Mesenchymal stem cell (in vitro differentiated cells and primary cell): ENCODE results near the gene TSPO2.

ENCODE experiments used
- DNase-seq: peaks from one replicate; pipeline ENCODE4 v3.0.0-alpha.2; 2013
- H2AFZ ChIP-seq: one replicate; pipeline ENCODE4 v1.6.1; 2013; ENCODE audit warnings: low read depth, mild to moderate bottlenecking, control low read depth, inconsistent platforms, low read length, moderate library complexity
- H2AK5ac ChIP-seq: 2 replicates; pipeline ENCODE4 v1.6.1; 2013; ENCODE audit warnings: low read length, moderate library complexity, mild to moderate bottlenecking, inconsistent platforms; ENCODE audit not compliant: severe bottlenecking
- H2BK120ac ChIP-seq: one replicate; pipeline ENCODE4 v1.6.1; 2013; ENCODE audit warnings: low read depth, mild to moderate bottlenecking, inconsistent platforms, low read length, moderate library complexity
- H2BK12ac ChIP-seq, 2 experiments: one replicate each; pipeline ENCODE4 v1.6.1; 2013; ENCODE audit warnings: inconsistent platforms in 2 of 2, low read length in 2 of 2, mild to moderate bottlenecking in 2 of 2, moderate library complexity in 2 of 2, control low read depth in 1 of 2
- H2BK15ac ChIP-seq: one replicate; pipeline ENCODE4 v1.6.1; 2013; ENCODE audit warnings: mild to moderate bottlenecking, low read depth, inconsistent platforms; ENCODE audit not compliant: poor library complexity, severe bottlenecking
- H2BK5ac ChIP-seq: 2 replicates; pipeline ENCODE4 v1.6.1; 2013; ENCODE audit warnings: low read depth, mild to moderate bottlenecking, low read length, control low read depth, inconsistent platforms; ENCODE audit not compliant: poor library complexity, severe bottlenecking
- H3K14ac ChIP-seq, 2 experiments: one replicate each; pipeline ENCODE4 v1.6.1; 2013; ENCODE audit warnings: inconsistent platforms in 2 of 2, low read length in 2 of 2, control low read depth in 1 of 2, mild to moderate bottlenecking in 1 of 2, moderate library complexity in 1 of 2
- H3K18ac ChIP-seq, 2 experiments: one replicate each; pipeline ENCODE4 v1.6.1; 2013; ENCODE audit warnings: inconsistent platforms in 2 of 2, low read length in 2 of 2, control low read depth in 1 of 2, low read depth in 1 of 2, mild to moderate bottlenecking in 1 of 2
- H3K23ac ChIP-seq, 2 experiments: one replicate each; pipeline ENCODE4 v1.6.1; 2013; ENCODE audit warnings: inconsistent platforms in 2 of 2, low read length in 2 of 2, mild to moderate bottlenecking in 2 of 2, moderate library complexity in 2 of 2, control low read depth in 1 of 2
- H3K27ac ChIP-seq: 2 replicates; pipeline ENCODE4 v1.5.1; 2013; ENCODE audit warnings: mild to moderate bottlenecking, moderate library complexity, low read length, control low read depth, inconsistent platforms; ENCODE audit not compliant: poor library complexity, severe bottlenecking
- H3K27me3 ChIP-seq, 2 experiments: 2 replicates each; pipeline versions ENCODE4 v1.6.1 to v1.7.0; 2013; ENCODE audit warnings: low read length in 2 of 2, mild to moderate bottlenecking in 2 of 2, moderate library complexity in 2 of 2, control low read depth in 1 of 2, inconsistent platforms in 1 of 2; ENCODE audit not compliant: control insufficient read depth in 1 of 2, insufficient read depth in 1 of 2
- H3K36me3 ChIP-seq, 2 experiments: 2 replicates each; pipeline versions ENCODE4 v1.6.1 to v1.7.0; 2013; ENCODE audit warnings: low read length in 2 of 2, control low read depth in 1 of 2, inconsistent platforms in 1 of 2, low read depth in 1 of 2, mild to moderate bottlenecking in 1 of 2; ENCODE audit not compliant: insufficient read depth in 2 of 2, control insufficient read depth in 1 of 2
- H3K4ac ChIP-seq, 2 experiments: one replicate each; pipeline ENCODE4 v1.6.1; 2013; ENCODE audit warnings: inconsistent platforms in 2 of 2, low read length in 2 of 2, mild to moderate bottlenecking in 2 of 2, moderate library complexity in 2 of 2, control low read depth in 1 of 2, low read depth in 1 of 2
- H3K4me1 ChIP-seq: 2 replicates; pipeline ENCODE4 v1.6.1; 2013; ENCODE audit warnings: low read depth, low read length, control low read depth; ENCODE audit not compliant: control insufficient read depth, insufficient read depth
- H3K4me2 ChIP-seq: 2 replicates; pipeline ENCODE4 v1.6.1; 2013; ENCODE audit warnings: low read length, mild to moderate bottlenecking, inconsistent platforms; ENCODE audit not compliant: poor library complexity, severe bottlenecking
- H3K4me3 ChIP-seq, 2 experiments: 2 replicates each; pipeline versions ENCODE4 v1.5.1 to v1.7.0; 2013; ENCODE audit warnings: low read length in 2 of 2, mild to moderate bottlenecking in 2 of 2, control low read depth in 1 of 2, low read depth in 1 of 2; ENCODE audit not compliant: insufficient read depth in 1 of 2
- H3K79me1 ChIP-seq: replicated peaks from 2 replicates; pipeline ENCODE4 v1.6.1; 2013; ENCODE audit warnings: mild to moderate bottlenecking, control low read depth, low read length, inconsistent platforms; ENCODE audit not compliant: poor library complexity, severe bottlenecking
- H3K9ac ChIP-seq: 2 replicates; pipeline ENCODE4 v1.7.0; 2013; ENCODE audit warnings: mild to moderate bottlenecking, low read length, moderate library complexity
- H3K9me3 ChIP-seq: 2 replicates; pipeline ENCODE4 v1.7.0; 2013; ENCODE audit warnings: mild to moderate bottlenecking, low read length; ENCODE audit not compliant: control insufficient read depth
- H4K8ac ChIP-seq: one replicate; pipeline ENCODE4 v1.6.1; 2013; ENCODE audit warnings: inconsistent platforms, mild to moderate bottlenecking, low read length, moderate library complexity
- H4K91ac ChIP-seq: one replicate; pipeline ENCODE4 v1.6.1; 2013; ENCODE audit warnings: mild to moderate bottlenecking, low read length, inconsistent platforms
- WGBS: methylation state at CpG from one replicate; pipeline ENCODE4 v1.1.7; 2013; ENCODE audit warnings: mixed read lengths; 5-methylcytosine and 5-hydroxymethylcytosine counted together

Gene TSPO2

DNA sequence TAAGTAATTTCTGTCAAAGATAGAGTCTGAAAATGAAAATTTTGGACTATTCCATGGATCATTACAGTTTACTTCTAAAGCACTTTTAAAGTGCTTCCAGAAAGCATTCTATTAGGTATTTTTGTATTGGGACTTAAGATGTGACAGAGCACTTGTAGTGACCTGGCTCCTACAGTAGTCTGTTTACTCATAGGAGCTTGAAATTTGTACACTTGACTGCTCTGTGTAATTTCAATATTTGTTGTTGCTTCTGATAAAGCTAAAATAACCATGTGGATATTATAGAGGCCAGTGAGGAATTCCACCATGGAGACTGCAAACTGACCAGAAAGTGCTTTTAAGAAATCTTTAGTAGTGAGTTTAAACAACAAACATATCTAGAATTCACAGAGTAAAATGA is 40.8 kb downstream of the TSPO2 start:
- Histone ChIP-seq H3K79me1 (peaks cover 17% of the 10 kb centered on the region), H2BK120ac (no peak overlapping the region), H3K23ac (no peak overlapping the region), H3K9ac (no peak overlapping the region), H4K8ac (no peak overlapping the region), H3K27me3 (no peaks in the 10 kb centered on the region), H3K4me2 (no peak overlapping the region), H3K36me3 (peaks cover 15 to 90% of the 10 kb centered on the region in 2 experiments), H4K91ac (no peak overlapping the region), H2AK5ac (no peak overlapping the region), H3K4ac (no peak overlapping the region), H2BK12ac (no peak overlapping the region), H2BK15ac (no peak overlapping the region), H3K27ac (no peak overlapping the region), H3K9me3 (no peaks in the 10 kb centered on the region), H2BK5ac (no peak overlapping the region), H3K18ac (no peak overlapping the region), H3K4me1 (no peaks in the 10 kb centered on the region), H3K14ac (no peak overlapping the region), H3K4me3 (no peak overlapping the region), H2AFZ (no peak overlapping the region)
- DNase-seq, result no peak

DNA sequence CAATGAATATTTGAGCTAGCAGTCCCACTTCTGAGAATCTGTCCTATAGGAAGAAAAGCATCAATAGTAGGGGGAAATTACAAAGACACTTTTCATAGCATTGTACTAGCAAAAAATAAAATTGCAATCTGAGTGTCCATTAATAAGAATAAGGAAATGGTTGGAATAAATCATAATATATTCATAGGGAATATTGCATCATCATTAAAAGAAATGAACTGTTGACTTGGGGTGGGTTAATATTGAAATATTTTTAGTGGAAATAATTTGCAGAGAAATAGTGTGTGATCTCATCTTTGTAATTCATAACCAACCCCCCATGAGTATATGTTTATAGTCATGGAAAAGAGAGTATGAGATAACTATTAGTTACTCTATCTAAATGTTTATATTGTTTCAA is 42.9 kb downstream of the TSPO2 start:
- DNase-seq, result no peak
- peaks cover 18 to 85% of the 10 kb centered on the region in 2 experiments for H3K36me3 ChIP-seq
- no peak overlapping the region for H3K4me3 ChIP-seq
- H2BK5ac ChIP-seq, result no peak overlapping the region
- H2AFZ ChIP-seq, result no peak overlapping the region
- H2BK15ac ChIP-seq, result no peak overlapping the region
- no peaks in the 10 kb centered on the region for H3K9me3 ChIP-seq
- no peak overlapping the region for H4K8ac ChIP-seq
- H3K27ac ChIP-seq, result no peak overlapping the region
- no peak overlapping the region for H3K9ac ChIP-seq
- H4K91ac ChIP-seq, result no peak overlapping the region
- H2BK12ac ChIP-seq, result no peak overlapping the region
- peaks cover 17% of the 10 kb centered on the region for H3K79me1 ChIP-seq
- H3K4ac ChIP-seq, result no peak overlapping the region
- H2BK120ac ChIP-seq, result no peak overlapping the region
- no peak overlapping the region for H3K23ac ChIP-seq
- H3K4me1 ChIP-seq, result peaks cover 3% of the 10 kb centered on the region
- no peak overlapping the region for H2AK5ac ChIP-seq
- H3K4me2 ChIP-seq, result no peak overlapping the region
- H3K14ac ChIP-seq, result no peak overlapping the region
- no peak overlapping the region for H3K18ac ChIP-seq
- no peaks in the 10 kb centered on the region for H3K27me3 ChIP-seq

GRCh38 chr6:41088451-41088850 is 46.2 kb downstream of the TSPO2 start:
- no peak overlapping the region for H3K4ac ChIP-seq
- peaks cover 19 to 87% of the 10 kb centered on the region in 2 experiments for H3K36me3 ChIP-seq
- H2BK15ac ChIP-seq, result no peak overlapping the region
- H2AFZ ChIP-seq, result no peak overlapping the region
- H3K4me3 ChIP-seq, result no peak overlapping the region
- peak overlapping the region; percentile 71 for H3K27ac ChIP-seq
- H3K18ac ChIP-seq, result no peak overlapping the region
- WGBS, result 100% methylated on average over 3 of the region's 4 CpGs
- H3K27me3 ChIP-seq, result no peaks in the 10 kb centered on the region
- H3K9ac ChIP-seq, result no peak overlapping the region
- peaks cover 9% of the 10 kb centered on the region for H3K79me1 ChIP-seq
- no peak overlapping the region for H3K14ac ChIP-seq
- no peak overlapping the region for H2BK12ac ChIP-seq
- no peak overlapping the region for H2AK5ac ChIP-seq
- no peak overlapping the region for H2BK120ac ChIP-seq
- H4K8ac ChIP-seq, result no peak overlapping the region
- H4K91ac ChIP-seq, result no peak overlapping the region
- H3K23ac ChIP-seq, result no peak overlapping the region
- H2BK5ac ChIP-seq, result no peak overlapping the region
- no peaks in the 10 kb centered on the region for H3K9me3 ChIP-seq
- peaks cover 3% of the 10 kb centered on the region for H3K4me1 ChIP-seq
- no peak for DNase-seq
- peak overlapping the region; percentile 47 for H3K4me2 ChIP-seq

DNA sequence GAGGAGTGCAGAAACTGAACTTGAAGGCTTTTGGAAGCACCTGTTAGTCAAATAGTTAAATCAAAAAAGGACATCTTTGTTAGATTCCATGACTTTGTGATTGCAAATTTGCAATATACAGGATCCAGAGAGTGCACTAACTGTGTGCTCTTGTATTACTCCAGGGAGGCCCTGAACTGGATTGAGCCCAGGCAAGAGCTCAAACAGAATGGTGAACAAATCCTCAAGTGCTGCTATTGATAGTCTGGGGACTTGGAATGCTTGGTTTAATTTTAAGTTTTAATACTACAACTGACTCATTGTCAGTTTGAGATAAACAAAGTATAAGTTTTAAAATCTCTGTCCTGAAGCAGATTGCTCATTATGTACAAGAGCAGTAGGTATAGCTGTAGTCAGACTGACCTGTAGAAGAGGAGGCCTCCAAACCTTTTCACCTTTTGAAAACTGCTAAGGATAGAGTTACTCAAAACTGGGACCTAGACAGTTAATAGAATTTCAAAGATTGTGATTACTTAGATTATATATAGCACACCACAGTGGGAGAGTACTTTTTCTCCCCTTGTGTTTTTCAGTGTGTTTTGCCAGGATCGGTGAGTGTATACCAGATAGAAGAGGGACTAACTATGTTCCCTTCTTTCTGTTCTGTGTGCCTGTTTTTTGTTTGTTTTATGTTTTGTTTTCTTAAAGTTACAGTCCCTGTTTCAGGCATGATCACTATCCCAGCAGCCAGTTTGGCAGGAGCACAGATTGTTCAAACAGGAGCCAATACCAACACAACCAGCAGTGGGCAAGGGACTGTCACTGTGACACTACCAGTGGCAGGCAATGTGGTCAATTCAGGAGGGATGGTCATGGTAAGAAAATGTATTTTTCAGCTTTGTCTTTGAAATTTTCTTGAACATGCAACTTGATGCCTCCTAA is 48.8 kb downstream of the TSPO2 start:
- Histone ChIP-seq H2BK15ac (no peak overlapping the region), H3K4me2 (no peak overlapping the region), H4K91ac (no peak overlapping the region), H3K27me3 (no peaks in the 10 kb centered on the region), H3K14ac (no peak overlapping the region), H3K18ac (no peak overlapping the region), H2BK120ac (no peak overlapping the region), H3K36me3 (peaks cover 19 to 89% of the 10 kb centered on the region in 2 experiments), H2BK12ac (no peak overlapping the region), H3K4me1 (peaks cover 4% of the 10 kb centered on the region), H2BK5ac (no peak overlapping the region), H2AFZ (no peak overlapping the region), H3K79me1 (peaks cover 7% of the 10 kb centered on the region), H3K9me3 (no peaks in the 10 kb centered on the region), H3K27ac (no peak overlapping the region), H3K23ac (no peak overlapping the region), H4K8ac (no peak overlapping the region), H3K9ac (peak overlapping the region; percentile 22), H2AK5ac (peak overlapping the region; percentile 44), H3K4me3 (no peak overlapping the region), H3K4ac (no peak overlapping the region)
- DNase-seq, result no peak
- 67% methylated on average over 1 of the region's 1 CpG for WGBS
